Stimulated activated memory B cell treated with anti-CD40 and anti-IgM and Interleukin-4, amounts not matched to agents 10 μg/mL and 1 μg/mL and 100 μg/mL, for 72 hours (primary cell): ENCODE results near the gene LGI4.
A peak's percentile ranks its signal among the peaks of the same experiment; 100 is the strongest.

Experiments
- ATAC-seq: fragments of 150-1000 bp; cut with Tn5 transposase; 2 replicates; pipeline ENCODE4 v1.10.0; 2021
- H3K27ac Mint-ChIP-seq: one replicate; pipeline ENCODE4 v1.8.0; 2022; ENCODE audit warnings: mild to moderate bottlenecking, mixed read lengths
- H3K27me3 Mint-ChIP-seq: one replicate; pipeline ENCODE4 v1.8.0; 2022; ENCODE audit warnings: mixed read lengths
- H3K36me3 Mint-ChIP-seq: one replicate; pipeline ENCODE4 v1.8.0; 2022; ENCODE audit warnings: mixed read lengths
- H3K4me1 Mint-ChIP-seq: one replicate; pipeline ENCODE4 v1.8.0; 2022; ENCODE audit warnings: mixed read lengths
- H3K4me3 Mint-ChIP-seq: one replicate; pipeline ENCODE4 v1.8.0; 2022; ENCODE audit warnings: mild to moderate bottlenecking, moderate library complexity, mixed read lengths
- H3K9me3 Mint-ChIP-seq: one replicate; pipeline ENCODE4 v1.8.0; 2022; ENCODE audit warnings: mixed read lengths

The LGI4 gene

DNA sequence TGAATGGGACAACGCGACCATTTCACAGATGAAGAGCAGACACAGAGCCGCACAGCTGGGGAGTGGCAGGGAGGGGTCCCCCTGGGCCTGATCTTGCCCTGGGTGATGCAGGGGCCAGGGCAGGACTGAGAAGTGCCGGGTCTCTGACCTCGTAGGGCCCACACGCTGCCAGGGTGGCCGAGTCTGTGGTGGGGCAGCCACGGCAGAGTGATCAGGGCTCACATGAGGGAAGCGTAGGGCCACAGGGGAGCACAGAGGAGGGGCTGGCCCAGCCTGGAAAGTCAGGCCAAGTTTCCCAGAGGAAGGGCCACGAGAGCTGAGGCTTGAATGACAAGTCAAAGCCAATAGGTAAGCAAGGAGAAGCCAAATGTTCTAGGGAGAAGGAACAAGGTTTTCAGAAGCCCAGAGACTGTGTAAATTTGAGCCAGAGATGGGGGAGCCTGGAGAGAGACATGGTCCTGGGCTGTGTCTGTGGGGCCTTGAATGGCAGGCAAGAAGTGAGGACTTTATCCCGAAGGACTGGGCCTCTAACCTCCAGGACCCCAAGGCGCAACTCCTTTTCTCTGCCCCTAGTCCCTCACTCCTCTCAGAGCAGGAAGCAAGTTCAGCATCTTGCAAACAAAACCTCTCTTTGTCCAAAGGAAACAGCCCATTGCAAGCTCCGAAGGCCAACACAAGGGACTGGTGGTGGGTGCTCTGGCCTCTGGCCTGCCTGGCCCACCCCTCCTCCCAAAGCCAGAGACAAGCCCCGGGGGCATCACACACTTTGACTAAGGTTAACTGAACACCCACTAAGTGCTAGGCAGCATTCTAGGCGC, 51.0 kb downstream of the LGI4 start:
- Mint-ChIP-seq H3K9me3 (no peaks in the 10 kb centered on the region), H3K27me3 (no peaks in the 10 kb centered on the region), H3K36me3 (no peaks in the 10 kb centered on the region), H3K27ac (peak overlapping the region; percentile 97), H3K4me3 (no peak overlapping the region), H3K4me1 (peaks cover 60% of the 10 kb centered on the region)
- peak; percentile 72 for ATAC-seq

GRCh38 chr19:35081201-35081600, 53.7 kb downstream of the LGI4 start:
- H3K36me3 Mint-ChIP-seq = no peaks in the 10 kb centered on the region
- no peak for ATAC-seq
- H3K27me3 Mint-ChIP-seq = peaks cover 16% of the 10 kb centered on the region
- H3K9me3 Mint-ChIP-seq = no peaks in the 10 kb centered on the region
- H3K4me1 Mint-ChIP-seq = peaks cover 58% of the 10 kb centered on the region
- no peak overlapping the region for H3K27ac Mint-ChIP-seq
- no peak overlapping the region for H3K4me3 Mint-ChIP-seq

DNA sequence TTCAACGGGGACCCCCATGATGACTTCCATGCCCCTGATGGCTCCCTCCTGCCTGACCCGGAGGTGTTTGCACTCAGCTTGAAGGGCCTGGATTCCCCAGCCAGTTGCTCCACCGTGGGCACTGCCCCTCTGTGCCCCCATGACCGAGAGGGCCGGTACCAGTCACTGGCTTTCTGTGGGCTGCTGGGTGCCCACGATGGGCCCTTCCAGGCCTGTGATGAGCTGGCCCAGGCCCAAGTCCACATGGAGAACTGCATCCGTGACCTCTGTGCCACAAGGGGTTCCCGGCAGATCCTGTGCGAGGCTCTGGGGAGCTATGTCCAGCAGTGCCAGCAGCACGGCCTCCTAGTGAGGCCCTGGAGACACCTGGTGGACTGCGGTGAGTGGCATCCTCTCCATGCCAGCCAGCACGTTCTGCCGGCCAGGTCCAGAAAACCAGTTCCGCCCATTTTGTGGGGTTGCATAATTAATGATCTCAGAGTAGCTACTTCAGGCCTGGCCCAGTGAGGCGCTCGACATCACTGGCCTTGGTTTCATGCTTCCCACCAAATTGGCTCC, 54.2 kb downstream of the LGI4 start:
- H3K9me3 Mint-ChIP-seq = no peaks in the 10 kb centered on the region
- H3K4me3 Mint-ChIP-seq = no peak overlapping the region
- H3K27ac Mint-ChIP-seq = no peak overlapping the region
- H3K27me3 Mint-ChIP-seq = peaks cover 16% of the 10 kb centered on the region
- ATAC-seq = no peak
- peaks cover 53% of the 10 kb centered on the region for H3K4me1 Mint-ChIP-seq
- no peaks in the 10 kb centered on the region for H3K36me3 Mint-ChIP-seq

GRCh38 chr19:35079826-35080225, 55.0 kb downstream of the LGI4 start:
- Mint-ChIP-seq H3K4me1 (peaks cover 52% of the 10 kb centered on the region), H3K4me3 (no peak overlapping the region), H3K9me3 (no peaks in the 10 kb centered on the region), H3K27me3 (peaks cover 16% of the 10 kb centered on the region), H3K27ac (no peak overlapping the region), H3K36me3 (no peaks in the 10 kb centered on the region)
- no peak for ATAC-seq

DNA sequence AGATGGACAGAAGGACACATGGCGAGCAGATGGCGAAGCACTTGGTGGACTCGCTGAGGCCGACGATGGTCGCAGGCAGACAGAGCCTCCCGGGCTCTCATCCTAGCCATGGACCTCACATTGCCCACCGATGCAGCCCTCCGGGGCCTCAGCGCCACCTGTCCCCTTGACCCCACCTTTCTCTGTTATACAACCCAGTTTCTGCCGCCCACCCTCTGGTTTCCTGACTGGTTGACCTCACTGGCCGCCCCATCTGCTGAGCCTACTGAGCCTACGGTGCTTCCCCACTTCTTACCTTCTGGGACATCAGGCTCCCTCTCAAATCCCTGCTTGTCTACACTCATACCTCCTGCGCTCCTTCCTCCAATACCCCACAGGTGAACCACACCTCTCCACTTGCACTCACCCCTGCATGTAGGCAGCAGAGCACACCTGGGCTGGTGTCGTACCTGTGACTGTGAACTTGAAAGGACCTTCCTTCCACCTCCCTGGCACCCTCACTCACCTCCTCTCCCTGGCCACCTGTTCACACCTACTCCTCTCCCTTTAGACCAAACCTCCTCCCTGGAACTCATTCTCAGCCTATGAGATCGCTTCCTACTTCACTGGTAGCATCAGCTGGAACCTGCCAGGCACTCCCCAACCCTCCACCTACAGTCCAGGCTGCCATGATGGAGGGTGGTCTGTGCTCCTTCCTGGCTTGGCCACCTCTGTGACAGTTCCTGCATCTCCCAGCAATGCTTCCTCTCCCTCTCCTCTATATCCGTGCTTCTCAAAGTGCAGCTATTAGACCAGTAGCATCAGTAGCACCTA, 57.2 kb downstream of the LGI4 start:
- no peaks in the 10 kb centered on the region for H3K9me3 Mint-ChIP-seq
- H3K36me3 Mint-ChIP-seq = no peaks in the 10 kb centered on the region
- ATAC-seq = no peak
- H3K27me3 Mint-ChIP-seq = peaks cover 16% of the 10 kb centered on the region
- no peak overlapping the region for H3K4me3 Mint-ChIP-seq
- H3K27ac Mint-ChIP-seq = no peak overlapping the region
- peaks cover 34% of the 10 kb centered on the region for H3K4me1 Mint-ChIP-seq

DNA sequence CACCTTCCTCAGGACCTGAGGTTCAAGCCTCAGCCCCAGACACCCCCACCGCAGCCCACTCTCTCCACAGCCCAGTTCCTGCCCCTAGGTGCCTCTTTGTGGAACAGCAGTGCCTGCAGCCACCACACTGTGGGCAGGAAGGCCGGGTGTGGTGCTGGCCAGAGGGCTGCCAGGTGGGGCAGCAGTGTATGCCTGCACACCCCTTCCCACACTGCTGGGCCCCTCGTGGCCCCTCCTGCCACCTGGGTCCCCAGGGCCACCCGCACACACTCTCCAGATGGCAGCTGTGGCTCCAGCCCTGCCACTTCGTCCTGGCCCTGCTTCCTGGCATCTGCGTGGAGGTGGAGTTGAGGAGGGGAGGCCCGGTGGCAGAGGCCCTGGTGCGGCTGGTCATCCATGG, 58.2 kb downstream of the LGI4 start:
- Mint-ChIP-seq H3K9me3 (no peaks in the 10 kb centered on the region), H3K4me3 (no peak overlapping the region), H3K36me3 (no peaks in the 10 kb centered on the region), H3K27me3 (peaks cover 16% of the 10 kb centered on the region), H3K27ac (peak overlapping the region; percentile 1), H3K4me1 (peaks cover 34% of the 10 kb centered on the region)
- ATAC-seq = no peak

- Mint-ChIP-seq H3K27me3 (peaks cover 16% of the 10 kb centered on the region), H3K4me1 (peaks cover 34% of the 10 kb centered on the region), H3K36me3 (no peaks in the 10 kb centered on the region), H3K27ac (no peak overlapping the region), H3K9me3 (no peaks in the 10 kb centered on the region), H3K4me3 (no peak overlapping the region)
- ATAC-seq = no peak
These were observed 58.9 kb downstream of the LGI4 start for GRCh38 chr19:35076026-35076370.

- H3K27ac Mint-ChIP-seq = no peak overlapping the region
These were observed 59.4 kb downstream of the LGI4 start for GRCh38 chr19:35075202-35076025.

More at GRCh38 chr19:35075202-35076025, 59.4 kb downstream of the LGI4 start:
- H3K27me3 Mint-ChIP-seq = peaks cover 16% of the 10 kb centered on the region
- ATAC-seq = peak; percentile 27
- no peak overlapping the region for H3K4me3 Mint-ChIP-seq
- peaks cover 34% of the 10 kb centered on the region for H3K4me1 Mint-ChIP-seq
- no peaks in the 10 kb centered on the region for H3K9me3 Mint-ChIP-seq
- no peaks in the 10 kb centered on the region for H3K36me3 Mint-ChIP-seq
